Measurements from ENCODE around the gene ART5.
"Not testable (repeated sequence)": the region's sequence is repeated elsewhere in the genome, so short reads cannot be mapped to it uniquely, and the experiment has no call there.

GRCh38 chr11:3591326-3591725, 50.5 kb downstream of the ART5 start:
- TF ChIP-seq EZH2 (IDR thresholded peaks at IDR 0.05; ENCODE audit: borderline replicate concordance); CTCF (IDR thresholded peaks at IDR 0.05; ENCODE audit: poor library complexity); EZH2phosphoT487 (IDR thresholded peaks at IDR 0.05; ENCODE audit: low read depth, severe bottlenecking, unreplicated experiment): not testable (repeated sequence)
